ENCODE measurements around the gene CEL. TPM values are rescaled to one million over a fixed set of nuclear protein-coding genes. Genes with fewer than 3 reads are reported as not detected.

Gene CEL
- total RNA-seq, 2 donors from 2014 or later, result 1.7 to 3.3 TPM

DNA sequence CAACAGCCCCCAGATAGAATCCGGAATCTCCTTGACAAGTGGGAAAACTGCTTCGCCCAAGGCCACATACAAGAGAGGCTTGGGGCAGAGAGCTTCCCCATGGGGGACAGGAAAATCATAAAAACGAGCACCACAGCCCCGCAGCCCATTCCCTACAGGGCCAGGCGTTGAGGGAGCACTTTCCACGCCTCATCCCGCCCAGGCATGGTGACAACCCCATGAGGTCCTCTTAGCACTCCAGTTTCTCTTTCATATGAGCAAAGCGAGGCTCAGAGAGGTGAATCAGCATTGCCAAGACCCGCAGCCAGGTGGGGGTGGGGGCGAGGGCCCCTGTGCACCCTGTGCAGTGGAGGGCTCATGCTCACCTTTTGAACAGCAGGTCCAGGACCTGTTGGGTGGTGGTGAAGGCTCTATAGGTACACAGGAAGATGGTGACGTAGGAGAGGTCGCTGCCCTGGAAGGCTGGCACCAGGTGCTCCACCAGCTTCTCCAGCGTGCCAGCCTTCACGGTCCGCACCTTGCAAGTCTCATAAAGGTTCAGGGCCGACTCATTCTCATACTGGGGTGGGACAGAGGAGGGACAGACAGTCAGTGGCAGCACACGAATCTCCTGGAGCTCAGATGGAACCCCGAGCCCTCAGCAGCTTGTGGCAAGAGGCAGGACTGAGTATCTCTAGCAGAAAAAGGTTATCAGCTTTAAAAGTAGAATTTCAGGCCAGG lies 48.3 kb downstream of the CEL start:
- 92 to 93% methylated on average over 13 to 18 of the region's 18 CpGs for WGBS, 2 experiments (ENCODE audit: insufficient coverage in 1 of 2, insufficient read length in 1 of 2)
- H3K27me3 ChIP-seq (ENCODE audit: control insufficient read depth, insufficient read depth, low read length, poor library complexity, severe bottlenecking), result no peaks in the 10 kb centered on the region
- H3K27ac ChIP-seq (ENCODE audit: low read depth, low read length), result no peak overlapping the region
- H3K36me3 ChIP-seq (ENCODE audit: control insufficient read depth, insufficient read depth, low read length), result peaks cover 26% of the 10 kb centered on the region
- TF ChIP-seq, protein P1, sequence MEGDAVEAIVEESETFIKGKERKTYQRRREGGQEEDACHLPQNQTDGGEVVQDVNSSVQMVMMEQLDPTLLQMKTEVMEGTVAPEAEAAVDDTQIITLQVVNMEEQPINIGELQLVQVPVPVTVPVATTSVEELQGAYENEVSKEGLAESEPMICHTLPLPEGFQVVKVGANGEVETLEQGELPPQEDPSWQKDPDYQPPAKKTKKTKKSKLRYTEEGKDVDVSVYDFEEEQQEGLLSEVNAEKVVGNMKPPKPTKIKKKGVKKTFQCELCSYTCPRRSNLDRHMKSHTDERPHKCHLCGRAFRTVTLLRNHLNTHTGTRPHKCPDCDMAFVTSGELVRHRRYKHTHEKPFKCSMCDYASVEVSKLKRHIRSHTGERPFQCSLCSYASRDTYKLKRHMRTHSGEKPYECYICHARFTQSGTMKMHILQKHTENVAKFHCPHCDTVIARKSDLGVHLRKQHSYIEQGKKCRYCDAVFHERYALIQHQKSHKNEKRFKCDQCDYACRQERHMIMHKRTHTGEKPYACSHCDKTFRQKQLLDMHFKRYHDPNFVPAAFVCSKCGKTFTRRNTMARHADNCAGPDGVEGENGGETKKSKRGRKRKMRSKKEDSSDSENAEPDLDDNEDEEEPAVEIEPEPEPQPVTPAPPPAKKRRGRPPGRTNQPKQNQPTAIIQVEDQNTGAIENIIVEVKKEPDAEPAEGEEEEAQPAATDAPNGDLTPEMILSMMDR (conservative IDR thresholded peaks at IDR 0.05), result no peak
- no peak overlapping the region for H3K9ac ChIP-seq (ENCODE audit: extremely low read depth, low read length, poor library complexity, severe bottlenecking)
- no peaks in the 10 kb centered on the region for H3K9me3 Mint-ChIP-seq
- H3K4me3 ChIP-seq (ENCODE audit: low read length), result no peak overlapping the region
- H3K27ac Mint-ChIP-seq, result no peak overlapping the region
- H3K27me3 Mint-ChIP-seq (ENCODE audit: insufficient read depth), result no peaks in the 10 kb centered on the region
- no peaks in the 10 kb centered on the region for H3K9me3 ChIP-seq (ENCODE audit: control insufficient read depth, low read length)
- H3K36me3 Mint-ChIP-seq (ENCODE audit: low read depth), result peaks cover 32% of the 10 kb centered on the region
- H3K4me3 Mint-ChIP-seq, result no peak overlapping the region
- no peaks in the 10 kb centered on the region for H3K4me1 Mint-ChIP-seq
- no peak for DNase-seq
- no peaks in the 10 kb centered on the region for H3K4me1 ChIP-seq (ENCODE audit: control insufficient read depth, insufficient read depth, low read length)

DNA sequence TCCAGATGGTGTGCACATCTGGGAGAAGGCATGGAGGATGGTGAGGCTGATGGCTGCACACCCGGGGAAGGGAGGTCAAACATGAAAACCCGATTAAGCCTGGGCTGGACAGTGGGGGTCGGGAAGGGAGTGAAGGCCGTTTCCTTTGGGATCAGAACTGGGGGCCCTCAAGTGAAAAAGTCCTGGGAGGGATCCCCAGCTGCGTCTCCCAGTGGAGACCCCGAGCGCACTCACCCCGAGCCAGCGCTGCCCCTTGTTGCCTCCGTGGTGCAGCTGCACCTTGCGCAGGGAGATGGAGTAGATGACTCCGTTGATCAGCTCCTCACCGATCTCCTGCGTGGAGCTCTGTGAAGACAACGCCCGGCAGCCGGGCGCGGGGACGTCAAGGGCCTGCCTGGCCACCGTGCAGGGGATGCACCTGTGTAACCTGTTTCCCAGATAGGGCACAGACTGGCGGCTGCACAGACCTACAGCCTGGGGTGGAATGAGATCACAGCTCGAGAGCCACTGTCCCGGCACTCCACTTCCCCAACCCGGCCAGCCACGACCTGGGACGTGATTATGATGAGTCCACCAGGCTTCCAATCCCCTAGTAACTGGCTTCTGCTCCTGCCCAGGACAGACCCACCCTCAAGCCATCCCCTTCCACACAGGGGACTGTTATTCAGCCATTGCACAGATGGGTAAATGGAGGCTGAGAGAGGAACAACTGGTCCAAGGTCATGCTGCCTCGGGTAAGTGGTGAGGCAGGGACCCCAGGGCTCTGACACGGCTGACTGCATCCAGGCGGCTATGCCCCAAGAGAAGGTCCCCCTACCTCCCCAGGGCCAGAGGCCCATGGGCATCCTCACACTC lies 50.3 kb downstream of the CEL start:
- H3K4me1 ChIP-seq (ENCODE audit: control insufficient read depth, insufficient read depth, low read length), result no peaks in the 10 kb centered on the region
- Mint-ChIP-seq H3K4me1 (no peaks in the 10 kb centered on the region), H3K27ac (no peak overlapping the region), H3K9me3 (no peaks in the 10 kb centered on the region), H3K36me3 (ENCODE audit: low read depth) (peaks cover 25% of the 10 kb centered on the region), H3K4me3 (no peak overlapping the region), H3K27me3 (ENCODE audit: insufficient read depth) (no peaks in the 10 kb centered on the region)
- TF ChIP-seq, protein P1 (conservative IDR thresholded peaks at IDR 0.05), result no peak
- no peak overlapping the region for H3K4me3 ChIP-seq (ENCODE audit: low read length)
- H3K27ac ChIP-seq (ENCODE audit: low read depth, low read length), result no peak overlapping the region
- no peaks in the 10 kb centered on the region for H3K9me3 ChIP-seq (ENCODE audit: control insufficient read depth, low read length)
- H3K27me3 ChIP-seq (ENCODE audit: control insufficient read depth, insufficient read depth, low read length, poor library complexity, severe bottlenecking), result no peaks in the 10 kb centered on the region
- WGBS, 2 experiments (ENCODE audit: insufficient coverage in 1 of 2, insufficient read length in 1 of 2), result 95 to 98% methylated on average over 23 to 30 of the region's 30 CpGs
- no peak for DNase-seq
- peaks cover 24% of the 10 kb centered on the region for H3K36me3 ChIP-seq (ENCODE audit: control insufficient read depth, insufficient read depth, low read length)
- H3K9ac ChIP-seq (ENCODE audit: extremely low read depth, low read length, poor library complexity, severe bottlenecking), result no peak overlapping the region

DNA sequence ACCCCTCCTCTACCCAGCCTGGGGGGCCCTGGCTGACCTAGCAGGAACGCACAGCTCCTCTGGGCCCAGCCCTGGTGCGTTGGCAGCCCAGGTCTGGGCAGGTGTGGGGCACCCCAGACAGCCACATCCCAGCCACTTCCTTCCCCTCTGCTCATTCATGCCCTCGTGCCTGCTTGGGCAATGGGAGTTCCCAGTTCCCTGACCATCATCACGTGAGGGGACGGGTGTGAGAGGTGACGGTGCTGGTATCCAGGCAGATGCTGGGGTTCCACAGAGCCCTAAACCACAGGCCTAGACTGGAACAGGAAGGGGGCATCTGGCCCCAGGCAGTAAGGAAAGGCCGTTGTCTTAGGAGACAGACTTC lies 50.9 kb downstream of the CEL start:
- WGBS, 2 experiments (ENCODE audit: insufficient coverage in 1 of 2, insufficient read length in 1 of 2), result 94 to 98% methylated on average over 6 to 7 of the region's 7 CpGs
- no peak overlapping the region for H3K27ac ChIP-seq (ENCODE audit: low read depth, low read length)

More for the DNA sequence above, 50.9 kb downstream of the CEL start:
- no peak for DNase-seq
- TF ChIP-seq, protein P1 (conservative IDR thresholded peaks at IDR 0.05), result no peak
- peaks cover 18% of the 10 kb centered on the region for H3K36me3 ChIP-seq (ENCODE audit: control insufficient read depth, insufficient read depth, low read length)
- H3K4me3 Mint-ChIP-seq, result no peak overlapping the region
- H3K9me3 ChIP-seq (ENCODE audit: control insufficient read depth, low read length), result no peaks in the 10 kb centered on the region
- no peak overlapping the region for H3K4me3 ChIP-seq (ENCODE audit: low read length)
- no peak overlapping the region for H3K9ac ChIP-seq (ENCODE audit: extremely low read depth, low read length, poor library complexity, severe bottlenecking)
- H3K9me3 Mint-ChIP-seq, result no peaks in the 10 kb centered on the region
- no peak overlapping the region for H3K27ac Mint-ChIP-seq
- H3K27me3 ChIP-seq (ENCODE audit: control insufficient read depth, insufficient read depth, low read length, poor library complexity, severe bottlenecking), result no peaks in the 10 kb centered on the region
- H3K36me3 Mint-ChIP-seq (ENCODE audit: low read depth), result peaks cover 23% of the 10 kb centered on the region
- peaks cover 2% of the 10 kb centered on the region for H3K27me3 Mint-ChIP-seq (ENCODE audit: insufficient read depth)
- H3K4me1 ChIP-seq (ENCODE audit: control insufficient read depth, insufficient read depth, low read length), result no peaks in the 10 kb centered on the region
- H3K4me1 Mint-ChIP-seq, result no peaks in the 10 kb centered on the region
